HG03064 (cell line): Measurements from ENCODE around the gene SERTAD2.

Source experiments
- ATAC-seq: cut with Tn5 transposase; IDR thresholded peaks from one replicate; pipeline ENCODE4 v1.9.1; 2021; ENCODE audit warnings: low read depth; ENCODE audit not compliant: unreplicated experiment

Gene SERTAD2

GRCh38 chr2:64630752-64631151 is 23.0 kb downstream of the SERTAD2 start:
- no peak for ATAC-seq

DNA sequence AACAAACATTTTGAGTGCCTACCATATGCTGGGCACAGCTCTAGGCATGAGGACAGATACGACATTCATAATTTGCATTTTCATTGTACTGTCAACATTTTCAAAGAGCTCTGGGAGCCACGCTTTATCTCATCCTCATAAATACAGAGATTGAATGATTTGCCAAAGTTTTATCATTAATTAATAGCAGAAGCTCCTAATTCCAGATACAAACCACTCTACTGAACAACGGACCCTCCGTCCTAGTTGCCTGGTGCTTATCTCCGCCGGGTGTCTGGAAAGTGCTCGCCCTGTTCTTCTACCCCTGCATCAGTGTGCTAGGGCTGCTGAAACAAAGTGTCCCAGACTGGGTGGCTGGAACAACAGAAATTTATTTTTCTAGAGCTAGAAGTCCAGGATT is 23.8 kb downstream of the SERTAD2 start:
- no peak for ATAC-seq

- ATAC-seq, result no peak
Measured at GRCh38 chr2:64629329-64629781, 24.4 kb downstream of the SERTAD2 start.

DNA sequence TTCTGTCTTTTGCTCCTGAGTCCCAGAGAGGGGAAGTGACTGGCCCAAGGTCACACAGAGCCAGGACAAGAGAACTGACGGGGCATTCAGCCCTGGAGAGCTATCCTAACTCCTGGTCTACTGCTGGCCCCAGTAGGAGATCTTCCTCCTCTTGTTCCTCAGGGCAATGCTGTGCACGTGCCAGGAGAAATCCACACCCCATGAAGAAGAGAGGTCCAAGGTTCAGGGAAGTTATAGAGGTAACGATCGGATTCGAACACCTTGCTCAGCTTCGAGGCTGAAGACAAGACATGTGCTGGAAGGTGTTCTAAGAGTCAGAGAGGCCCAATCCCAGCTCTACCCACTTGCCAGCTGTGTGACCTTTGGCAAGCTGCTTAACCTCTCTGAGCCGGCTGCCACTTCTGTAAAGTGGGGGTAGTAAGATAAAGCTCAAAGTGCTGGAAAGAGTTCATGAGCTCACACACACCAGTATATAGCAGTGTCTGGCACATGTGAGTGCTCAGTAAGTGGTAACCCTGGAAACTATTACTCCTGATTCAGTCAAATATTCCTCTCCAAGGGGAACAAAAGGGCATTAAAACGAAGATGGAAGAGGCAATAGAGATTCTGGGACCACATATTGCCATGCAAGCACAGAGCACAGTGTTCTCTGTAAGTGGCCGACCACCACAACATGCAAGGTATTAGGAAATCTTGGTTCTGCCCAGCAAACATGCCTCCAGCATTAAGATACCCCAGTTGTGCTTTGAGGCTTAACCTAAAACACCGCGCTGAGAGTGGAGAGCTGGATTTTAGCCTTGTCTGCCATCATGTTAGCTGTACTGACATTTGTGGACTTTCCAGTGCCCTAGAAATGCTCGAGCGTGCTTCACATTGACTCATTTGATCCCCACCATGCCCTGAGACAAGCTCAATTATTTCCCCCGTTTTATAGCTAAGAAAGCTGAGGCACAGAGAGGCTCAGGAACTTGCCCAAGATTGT is 25.6 kb downstream of the SERTAD2 start:
- no peak for ATAC-seq

GRCh38 chr2:64626963-64627760 is 26.6 kb downstream of the SERTAD2 start:
- ATAC-seq, result no peak

GRCh38 chr2:64626146-64626809 is 27.4 kb downstream of the SERTAD2 start:
- no peak for ATAC-seq

- ATAC-seq, result no peak
Measured at GRCh38 chr2:64625299-64626145, 28.2 kb downstream of the SERTAD2 start.

- ATAC-seq, result no peak
Measured at GRCh38 chr2:64624862-64625261, 28.9 kb downstream of the SERTAD2 start.

GRCh38 chr2:64624108-64624610 is 29.6 kb downstream of the SERTAD2 start:
- no peak for ATAC-seq

DNA sequence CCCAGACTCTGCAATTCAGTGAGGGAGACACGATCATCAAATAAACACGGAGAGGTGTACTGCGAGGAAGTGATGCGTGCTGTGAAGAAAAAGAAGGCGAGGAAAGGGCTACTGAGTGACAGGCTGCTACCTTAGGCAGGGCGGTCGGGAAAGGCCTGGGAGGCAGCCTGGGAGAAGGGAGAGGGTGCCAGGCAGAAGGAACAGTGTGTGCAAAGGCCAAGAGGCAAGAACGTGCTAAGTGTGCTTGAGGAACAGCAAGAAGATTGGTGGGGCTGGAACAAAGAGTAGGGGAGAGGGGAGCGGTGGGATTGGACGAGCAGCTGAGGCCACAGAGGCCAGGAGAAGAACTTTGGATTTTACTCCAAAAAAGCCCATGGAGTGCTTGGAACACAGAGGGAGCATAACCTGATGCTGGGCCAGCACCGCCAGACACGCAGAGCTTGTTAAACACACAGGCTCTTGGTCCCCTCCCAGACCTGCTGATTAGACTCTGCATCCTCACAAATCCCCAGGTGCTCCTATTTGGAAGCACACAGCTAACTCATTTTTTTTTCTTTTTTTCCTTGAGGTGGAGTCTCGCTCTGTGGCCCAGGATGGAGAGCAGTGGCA is 30.4 kb downstream of the SERTAD2 start:
- no peak for ATAC-seq

DNA sequence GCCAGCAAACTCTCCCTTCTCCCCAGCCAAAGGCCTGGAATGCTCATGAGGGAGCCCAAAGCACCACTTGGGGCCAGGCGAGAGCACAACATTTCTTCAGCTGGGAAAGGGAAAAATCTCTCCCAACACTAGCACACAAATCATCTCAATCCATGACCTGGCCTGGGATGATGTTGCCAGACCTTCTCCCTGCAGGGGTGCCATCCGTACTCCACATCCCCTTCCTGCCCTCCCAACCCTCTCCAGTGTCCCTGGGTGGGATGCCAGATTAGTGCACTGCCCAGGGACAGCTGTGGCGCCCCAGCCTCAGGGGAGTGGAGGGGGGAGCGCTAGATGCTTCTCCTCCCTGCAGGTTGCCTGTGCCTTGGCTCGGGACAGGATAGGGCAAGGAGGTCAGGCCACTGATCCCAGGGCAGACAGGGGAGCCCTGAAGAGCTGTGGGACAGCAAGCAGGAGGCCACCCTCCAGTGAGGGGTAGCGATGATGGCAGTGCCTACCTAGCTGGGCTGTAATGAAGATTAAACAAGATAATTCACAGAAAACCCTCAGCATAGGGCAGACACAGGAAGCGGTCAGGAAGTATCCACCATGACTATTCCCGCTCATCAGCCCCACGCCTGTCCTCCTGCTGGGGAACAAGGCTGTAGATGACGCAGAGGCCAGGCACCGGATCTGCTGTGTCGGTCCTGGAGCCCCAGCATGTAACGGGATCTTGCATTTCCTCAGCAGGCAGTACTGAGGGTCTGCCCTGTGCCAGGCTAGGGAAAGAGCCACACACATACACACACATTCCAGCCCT is 31.1 kb downstream of the SERTAD2 start:
- ATAC-seq, result no peak

DNA sequence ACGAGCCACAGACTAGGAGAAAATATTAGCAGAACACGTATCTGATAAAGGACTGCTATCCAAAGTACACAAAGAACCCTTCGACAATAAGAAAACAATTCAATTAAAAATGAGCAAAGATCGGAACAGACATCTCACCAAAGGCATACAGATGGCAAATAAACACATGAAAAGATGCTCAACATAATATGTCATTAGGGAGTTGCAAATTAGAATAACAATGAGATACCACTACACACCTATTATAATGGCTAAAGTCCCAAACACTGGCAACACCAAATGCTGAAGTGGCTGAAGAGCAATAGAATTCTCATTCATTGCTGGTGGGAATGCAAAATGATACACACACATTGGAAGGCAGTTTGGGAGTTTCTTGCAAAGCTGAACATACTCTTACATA is 33.1 kb downstream of the SERTAD2 start:
- ATAC-seq, result no peak

GRCh38 chr2:64617631-64618151 is 36.0 kb downstream of the SERTAD2 start:
- ATAC-seq, result no peak

DNA sequence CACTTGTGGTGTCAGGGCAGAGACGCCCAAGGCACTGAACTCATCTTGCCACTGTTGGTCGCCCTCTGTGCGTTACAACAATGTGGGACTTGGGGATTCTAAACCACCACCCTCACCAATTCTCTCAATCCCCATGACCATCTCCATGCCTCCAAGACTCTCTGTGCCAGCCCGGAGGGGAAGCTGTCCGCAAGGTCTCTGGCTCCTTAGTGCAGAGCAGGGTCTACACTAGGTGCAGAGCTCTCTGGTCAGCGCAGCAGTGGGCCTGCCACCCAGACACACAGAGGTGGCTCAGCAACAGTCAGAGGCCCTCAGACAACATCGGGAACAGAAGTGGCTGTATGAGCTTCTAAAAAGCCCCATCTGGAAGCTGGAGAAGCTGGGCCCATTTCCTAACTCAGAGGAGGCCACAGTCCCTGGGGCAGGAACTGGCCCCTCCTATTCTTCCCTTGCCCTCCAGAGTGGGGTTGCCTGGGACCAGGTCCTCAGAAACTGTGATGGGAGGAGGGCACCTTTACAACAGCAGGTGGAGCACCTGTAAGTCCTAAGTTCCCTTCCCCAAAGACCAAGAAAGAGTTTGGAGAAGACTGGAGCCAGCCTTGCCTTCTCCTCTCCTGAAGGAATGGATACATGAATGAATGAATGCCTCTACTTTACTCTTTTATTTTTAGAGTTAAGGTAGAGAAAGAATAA is 37.7 kb downstream of the SERTAD2 start:
- no peak for ATAC-seq

- ATAC-seq, result no peak
Measured at GRCh38 chr2:64615192-64615763, 38.4 kb downstream of the SERTAD2 start.

DNA sequence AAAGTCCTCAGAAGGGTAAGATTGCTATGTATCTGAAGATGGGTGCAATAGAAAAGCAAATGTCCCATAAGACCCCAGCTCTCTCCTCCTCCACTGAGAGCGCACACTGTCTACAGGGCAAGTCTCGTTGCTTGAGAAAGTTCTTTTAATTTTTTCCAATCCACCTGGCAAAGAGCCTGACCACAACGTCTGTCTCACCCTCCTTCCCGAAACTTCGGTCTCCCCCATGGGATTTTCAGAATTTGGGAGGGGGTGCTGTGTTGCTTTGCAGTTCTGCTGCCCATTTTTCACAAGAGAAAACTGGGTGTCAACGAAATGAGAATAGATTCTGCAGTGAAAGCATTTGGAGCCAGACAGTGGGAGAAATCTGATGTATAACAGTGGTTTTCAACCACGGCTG is 40.4 kb downstream of the SERTAD2 start:
- no peak for ATAC-seq

DNA sequence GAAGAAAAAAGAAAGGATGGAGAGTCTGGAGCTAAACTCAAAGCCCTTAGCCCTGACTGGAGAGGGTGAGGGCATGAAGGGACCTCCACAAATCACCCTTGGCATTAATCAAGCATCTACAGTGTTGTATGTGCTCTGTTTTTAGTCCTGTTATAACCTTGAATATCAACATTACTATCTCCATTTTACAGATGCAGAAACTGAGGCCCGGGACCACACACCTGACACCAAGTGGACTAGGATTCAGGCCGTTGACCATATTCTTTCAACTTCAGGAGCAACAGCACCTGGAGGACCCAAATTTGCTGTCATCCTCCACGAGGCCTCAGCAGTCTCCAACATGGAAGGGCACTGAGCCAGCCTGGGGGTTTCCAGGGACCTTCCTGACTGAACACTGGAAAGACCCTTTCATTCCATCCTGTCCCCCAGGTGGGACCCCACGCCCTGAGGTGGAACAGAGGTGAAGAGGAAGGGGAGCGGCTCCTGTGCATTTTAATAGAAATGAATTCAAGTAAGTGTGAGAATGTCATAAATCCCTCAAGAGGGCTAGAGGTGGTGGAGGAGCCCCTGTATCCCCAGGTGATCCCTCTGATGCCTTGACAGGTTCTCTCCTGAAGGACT is 41.0 kb downstream of the SERTAD2 start:
- no peak for ATAC-seq
